ENCODE results near the gene NCBP3. TPM values are rescaled to one million over a fixed set of nuclear protein-coding genes. Genes with fewer than 3 reads are reported as not detected.
A peak's percentile ranks its signal among the peaks of the same experiment; 100 is the strongest.
"Not testable (repeated sequence)": the region's sequence is repeated elsewhere in the genome, so short reads cannot be mapped to it uniquely, and the experiment has no call there.

The NCBP3 gene
- total and polyA plus RNA-seq, 5 experiments from 2014 or later, result 9.3 to 52.0 (median 15.5) TPM

GRCh38 chr17:3860939-3861700 is 15.1 kb upstream of the NCBP3 start:
- ATAC-seq (no peak), DNase-seq (no peak)
- POLR2A ChIA-PET, result interaction anchor here (0.9 kb wide), 1 partner anchor 23 kb away, joined by 3 read pairs; no protein-coding TSS in a partner anchor
- Mint-ChIP-seq H3K27me3 (no peaks in the 10 kb centered on the region), H3K4me3 (no peak overlapping the region), H3K9me3 (no peaks in the 10 kb centered on the region), H3K27ac (no peak overlapping the region), H3K36me3 (peaks cover 0 to 10% (median 0%) of the 10 kb centered on the region in 3 donors), H3K4me1 (no peaks in the 10 kb centered on the region)

- no peak for DNase-seq
- peak overlapping the region in 1 of 10 donors; percentile 43 for H3K27ac Mint-ChIP-seq
- peaks cover 0 to 8% (median 0%) of the 10 kb centered on the region in 3 donors for H3K36me3 Mint-ChIP-seq
- H3K4me1 Mint-ChIP-seq, result no peaks in the 10 kb centered on the region
- H3K4me3 Mint-ChIP-seq, result no peak overlapping the region
- no peaks in the 10 kb centered on the region for H3K27me3 Mint-ChIP-seq
- H3K9me3 Mint-ChIP-seq, result no peaks in the 10 kb centered on the region
- ATAC-seq, result no peak
- POLR2A ChIA-PET, result no interaction called here
These were observed 13.9 kb upstream of the NCBP3 start for GRCh38 chr17:3859940-3860339.

- ATAC-seq (no peak), DNase-seq (no peak)
- POLR2A ChIA-PET, result no interaction called here
- H3K4me3 Mint-ChIP-seq, result no peak overlapping the region
- peaks cover 0 to under 1% (median 0%) of the 10 kb centered on the region in 5 donors for H3K27me3 Mint-ChIP-seq
- H3K27ac Mint-ChIP-seq, result no peak overlapping the region
- peaks cover 0 to 7% (median 0%) of the 10 kb centered on the region in 3 donors for H3K36me3 Mint-ChIP-seq
- H3K4me1 Mint-ChIP-seq, result peaks cover 0 to 2% (median 0%) of the 10 kb centered on the region in 4 donors
- H3K9me3 Mint-ChIP-seq, result no peaks in the 10 kb centered on the region
These were observed 11.4 kb upstream of the NCBP3 start for GRCh38 chr17:3857261-3858105.

- POLR2A ChIA-PET, ATAC-seq, H3K9me3 Mint-ChIP-seq, H3K36me3 Mint-ChIP-seq, DNase-seq, H3K27ac Mint-ChIP-seq, H3K4me3 Mint-ChIP-seq, H3K4me1 Mint-ChIP-seq: not testable (repeated sequence)
- H3K27me3 Mint-ChIP-seq, result peaks cover 0 to 12% (median 6%) of the 10 kb centered on the region in 5 donors
These were observed 8.2 kb upstream of the NCBP3 start for GRCh38 chr17:3854204-3854603.

GRCh38 chr17:3852561-3852960 is 6.5 kb upstream of the NCBP3 start:
- ATAC-seq (no peak), DNase-seq (no peak)
- Mint-ChIP-seq H3K36me3 (no peaks in the 10 kb centered on the region), H3K27me3 (peaks cover 0 to 12% (median 6%) of the 10 kb centered on the region in 5 donors), H3K27ac (peak overlapping the region in 1 of 10 donors; percentile 53), H3K4me3 (no peak overlapping the region), H3K9me3 (no peaks in the 10 kb centered on the region), H3K4me1 (peaks cover 0 to 2% (median 0%) of the 10 kb centered on the region in 4 donors)
- POLR2A ChIA-PET, result no interaction called here

GRCh38 chr17:3851461-3852100 is 5.5 kb upstream of the NCBP3 start:
- Mint-ChIP-seq H3K4me1 (peaks cover 0 to 6% (median 4%) of the 10 kb centered on the region in 4 donors), H3K9me3 (no peaks in the 10 kb centered on the region), H3K4me3 (no peak overlapping the region), H3K27me3 (peaks cover 0 to 12% (median 6%) of the 10 kb centered on the region in 5 donors), H3K36me3 (no peaks in the 10 kb centered on the region), H3K27ac (peak overlapping the region in 1 of 10 donors; percentile 53)
- ATAC-seq (no peak), DNase-seq (no peak)
- POLR2A ChIA-PET, result no interaction called here

- H3K9me3 Mint-ChIP-seq, result no peaks in the 10 kb centered on the region
- peaks cover 0 to 10% (median 0%) of the 10 kb centered on the region in 3 donors for H3K36me3 Mint-ChIP-seq
- no peak for DNase-seq
- peaks cover 13 to 34% (median 24%) of the 10 kb centered on the region in 4 donors for H3K4me1 Mint-ChIP-seq
- no peak overlapping the region for H3K4me3 Mint-ChIP-seq
- no peak for ATAC-seq
- peaks cover 0 to 12% (median 6%) of the 10 kb centered on the region in 5 donors for H3K27me3 Mint-ChIP-seq
- peak overlapping the region in 1 of 10 donors; percentile 25 for H3K27ac Mint-ChIP-seq
- POLR2A ChIA-PET, result no interaction called here
These were observed 2.3 kb upstream of the NCBP3 start for GRCh38 chr17:3848229-3848835.

GRCh38 chr17:3847165-3847670 is 1.2 kb upstream of the NCBP3 start:
- H3K27ac Mint-ChIP-seq, result peak overlapping the region in 3 of 10 donors; percentile 49 to 91 (median 60)
- H3K4me3 Mint-ChIP-seq, result peak overlapping the region in 5 of 10 donors; percentile 5 to 88 (median 41)
- H3K27me3 Mint-ChIP-seq, result peaks cover 0 to 8% (median 6%) of the 10 kb centered on the region in 5 donors
- DNase-seq, result no peak
- POLR2A ChIA-PET, result no interaction called here
- H3K36me3 Mint-ChIP-seq, result peaks cover 0 to 21% (median 2%) of the 10 kb centered on the region in 3 donors
- H3K9me3 Mint-ChIP-seq, result no peaks in the 10 kb centered on the region
- no peak for ATAC-seq
- peaks cover 10 to 36% (median 28%) of the 10 kb centered on the region in 4 donors for H3K4me1 Mint-ChIP-seq

GRCh38 chr17:3846437-3847164 is 555 bp upstream of the NCBP3 start:
- peaks cover 0 to 26% (median 2%) of the 10 kb centered on the region in 3 donors for H3K36me3 Mint-ChIP-seq
- POLR2A ChIA-PET, result interaction anchor here (0.9 to 1.8 kb wide), 5 partner anchors 75 to 246 kb away, joined by 3 to 16 read pairs (median 9); no protein-coding TSS in a partner anchor
- no peak for DNase-seq
- H3K4me1 Mint-ChIP-seq, result peaks cover 10 to 36% (median 28%) of the 10 kb centered on the region in 4 donors
- no peak for ATAC-seq
- H3K4me3 Mint-ChIP-seq, result peak overlapping the region; percentile 85 to 97 (median 90)
- peak overlapping the region in 8 of 10 donors; percentile 9 to 96 (median 91) for H3K27ac Mint-ChIP-seq
- peaks cover 0 to 2% (median 1%) of the 10 kb centered on the region in 5 donors for H3K27me3 Mint-ChIP-seq
- H3K9me3 Mint-ChIP-seq, result no peaks in the 10 kb centered on the region

- POLR2A ChIA-PET, result interaction anchor here (0.5 to 1.8 kb wide), 10 partner anchors 74 to 1647 kb away, joined by 3 to 16 read pairs (median 4); partner anchors contain the start of gene CYB5D2
- no peak for ATAC-seq
- H3K4me3 Mint-ChIP-seq, result peak overlapping the region; percentile 85 to 97 (median 90)
- peaks cover 13 to 44% (median 34%) of the 10 kb centered on the region in 4 donors for H3K4me1 Mint-ChIP-seq
- DNase-seq, result peak in 2 of 10 donors; percentile 16 to 27
- peaks cover 0 to 40% (median 2%) of the 10 kb centered on the region in 3 donors for H3K36me3 Mint-ChIP-seq
- peaks cover 0 to 1% (median 0%) of the 10 kb centered on the region in 5 donors for H3K27me3 Mint-ChIP-seq
- H3K9me3 Mint-ChIP-seq, result no peaks in the 10 kb centered on the region
- H3K27ac Mint-ChIP-seq, result peak overlapping the region; percentile 74 to 96 (median 91)
These were observed 790 bp downstream of the NCBP3 start for GRCh38 chr17:3845291-3845620.

GRCh38 chr17:3844556-3844955 is 1.5 kb downstream of the NCBP3 start:
- peaks cover 15 to 50% (median 37%) of the 10 kb centered on the region in 4 donors for H3K4me1 Mint-ChIP-seq
- not testable (repeated sequence) for DNase-seq, H3K27me3 Mint-ChIP-seq, H3K9me3 Mint-ChIP-seq, ATAC-seq
- POLR2A ChIA-PET, result interaction anchor here (1.0 kb wide), 1 partner anchor 89 kb away, joined by 3 read pairs; no protein-coding TSS in a partner anchor
- peak overlapping the region in 3 of 10 donors; percentile 12 to 91 (median 83) for H3K27ac Mint-ChIP-seq
- H3K36me3 Mint-ChIP-seq, result peaks cover 0 to 47% (median 2%) of the 10 kb centered on the region in 3 donors
- peak overlapping the region; percentile 85 to 97 (median 90) for H3K4me3 Mint-ChIP-seq

Data from naive thymus-derived CD8-positive, alpha-beta T cell (primary cell).